Stimulated activated CD4-positive, alpha-beta T cell treated with anti-CD3 and anti-CD28 coated beads, TNF-alpha, amount 100 ng/mL, for 1 hour (primary cell): ENCODE measurements around the gene SIX5.

ENCODE experiments used
- DNase-seq, 3 donors: peaks; one replicate each; pipeline ENCODE4 v3.0.0-alpha.2; 2020; ENCODE audit warnings: low read depth in 3 of 3, low spot score in 1 of 3

Gene SIX5

DNA sequence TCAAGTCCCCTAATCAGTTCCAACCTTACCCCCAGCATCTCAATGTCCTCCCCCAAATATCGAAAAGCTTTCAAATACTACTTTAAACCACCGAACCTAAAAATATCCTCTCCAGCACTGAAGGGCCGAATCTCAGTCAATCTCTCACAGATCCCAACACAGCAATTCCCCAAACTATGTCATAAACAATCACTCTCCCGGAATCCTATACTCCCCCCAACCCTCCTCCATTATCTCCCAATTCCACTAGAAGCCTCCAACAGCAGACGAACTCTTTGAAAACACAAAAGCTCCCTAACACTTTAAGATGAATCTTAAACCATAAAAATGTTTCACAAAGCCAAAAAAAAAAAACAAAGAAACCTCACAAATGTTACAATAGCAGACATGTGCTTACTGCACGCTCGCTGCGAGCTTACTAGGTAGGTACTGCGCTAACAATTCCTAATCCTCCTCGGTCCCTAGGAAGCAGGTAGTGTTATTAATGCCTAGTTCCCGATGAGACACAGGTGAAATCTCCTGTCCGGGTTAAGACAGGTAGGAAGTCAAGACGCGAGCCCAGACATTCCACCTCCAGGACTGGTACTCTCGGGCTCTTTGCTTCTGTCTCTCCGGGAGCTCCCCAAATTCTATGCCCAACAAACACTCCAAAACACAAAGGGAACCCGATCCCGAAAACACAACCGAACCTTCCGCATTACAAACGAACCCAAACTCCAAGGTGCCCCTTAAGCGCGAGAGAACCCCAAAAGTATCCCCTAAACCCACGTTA, 52.5 kb downstream of the SIX5 start:
- no peak for DNase-seq

DNA sequence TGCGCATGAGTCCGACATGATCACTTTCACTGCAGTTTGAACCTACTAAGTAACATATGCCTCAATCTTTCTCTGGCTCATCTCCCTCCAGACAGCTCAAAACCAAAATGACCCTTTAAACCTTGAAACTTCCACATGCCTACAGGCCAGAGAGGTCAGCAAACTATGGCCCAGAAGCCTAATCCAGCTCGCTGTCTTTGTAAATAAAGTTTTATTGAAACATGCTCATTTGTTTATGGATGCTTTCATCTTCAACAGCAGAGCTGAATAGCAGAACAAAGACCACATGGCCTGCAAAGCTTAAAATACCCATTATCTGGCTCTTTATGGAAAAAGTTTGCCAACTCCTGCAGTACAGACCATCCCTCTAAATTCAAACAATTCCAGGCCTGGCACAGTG, 53.9 kb downstream of the SIX5 start:
- no peak for DNase-seq
